ENCODE data around the gene GLCCI1. TPM values are rescaled to one million over a fixed set of nuclear protein-coding genes. Genes with fewer than 3 reads are reported as not detected.
A peak's percentile ranks its signal among the peaks of the same experiment; 100 is the strongest.

GLCCI1 gene
- 10 to 100 TPM; 27.9 to 29.6 TPM for total RNA-seq

DNA sequence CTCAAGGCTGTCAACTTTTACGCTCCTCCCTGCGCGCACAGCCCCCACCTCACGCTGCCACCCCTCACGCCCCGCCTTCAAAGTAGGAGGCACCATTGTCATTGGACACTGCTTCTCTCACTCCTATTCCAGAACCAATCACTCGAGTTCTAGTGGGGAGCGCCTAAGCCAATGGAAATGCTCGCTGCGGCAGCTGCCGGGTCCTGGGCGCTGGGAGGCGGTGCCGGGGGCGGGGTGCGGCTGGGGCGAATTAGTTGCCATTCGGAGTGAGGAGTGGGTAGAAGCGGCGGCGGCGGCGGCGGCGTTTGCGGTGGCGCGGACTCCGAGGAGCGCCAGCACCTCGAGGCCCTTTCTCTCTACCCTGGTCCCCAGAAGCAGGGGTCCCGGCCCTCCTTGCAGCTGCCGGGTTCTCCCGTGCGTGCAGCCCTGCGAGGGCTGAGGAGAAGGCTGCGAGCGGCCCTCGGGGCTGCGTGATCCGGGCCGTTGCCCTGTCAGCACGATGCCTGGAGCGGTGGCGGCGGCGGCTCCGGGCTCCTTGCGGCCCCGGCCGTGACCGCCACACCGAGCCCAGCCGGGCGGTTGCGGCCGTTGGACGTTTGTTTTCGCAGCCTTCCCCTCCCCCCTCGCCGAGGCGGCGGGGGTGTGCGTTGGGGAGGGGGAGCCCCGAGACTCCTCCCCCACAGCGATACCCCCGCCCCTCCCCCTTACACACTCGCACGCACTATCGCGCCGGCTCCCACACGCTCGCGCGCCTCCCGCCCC, at the start of gene GLCCI1:
Gene GLCCI1 (plus strand): TSS at position 253 of the 762 bp plus-strand sequence. CDS start 555 bp downstream, outside the sequence.
- H3K36me3 Mint-ChIP-seq (ENCODE audit: low read depth): no peaks in the 10 kb centered on the region
- peak within 1 kb of the TSS; percentile 95 for H3K27ac Mint-ChIP-seq
- CTCF ChIA-PET: interaction anchor here (1.3 to 1.5 kb wide), 3 partner anchors 21 to 210 kb away, joined by 3 to 4 read pairs (median 3); no protein-coding TSS in a partner anchor

DNA sequence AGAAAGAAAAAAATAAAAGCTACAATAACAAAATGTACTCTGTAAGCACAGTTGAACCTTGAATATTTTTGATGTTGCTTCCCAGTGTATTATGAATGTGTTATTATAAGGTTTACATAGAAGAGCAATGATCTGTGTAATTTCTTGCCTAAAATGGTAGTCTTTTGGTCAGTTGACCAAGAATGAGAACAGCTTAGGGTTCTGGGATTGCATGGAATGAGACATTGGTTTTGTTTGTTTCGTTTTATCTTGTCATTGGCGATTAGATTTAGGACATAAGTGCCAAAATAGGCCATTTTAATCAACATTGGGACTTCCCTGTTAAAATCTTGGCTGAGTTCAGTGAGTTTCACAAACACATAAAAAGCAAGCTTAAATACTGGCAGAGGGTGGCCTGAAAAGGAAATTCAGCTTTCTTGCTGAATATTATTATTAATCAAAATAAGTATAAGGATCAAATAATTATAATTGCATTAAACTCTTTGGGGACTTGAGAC, 49.1 kb upstream of the GLCCI1 start:
- POLR2A ChIA-PET: no interaction called here
- no peak for DNase-seq
- Mint-ChIP-seq H3K4me1 (peaks cover 31% of the 10 kb centered on the region), H3K36me3 (ENCODE audit: low read depth) (no peaks in the 10 kb centered on the region), H3K27ac (no peak overlapping the region), H3K27me3 (no peaks in the 10 kb centered on the region), H3K4me3 (no peak overlapping the region), H3K9me3 (peaks cover 7% of the 10 kb centered on the region)
- CTCF ChIA-PET: interaction anchor here (1.2 to 1.7 kb wide), 3 partner anchors 10 to 271 kb away, joined by 3 to 6 read pairs (median 5); no protein-coding TSS in a partner anchor

More for the DNA sequence above, at the start of gene GLCCI1:
- peak within 1 kb of the TSS; percentile 80 for H3K4me3 Mint-ChIP-seq
- peak; percentile 98 for DNase-seq
- POLR2A ChIA-PET: interaction anchor here (0.6 to 2.0 kb wide), 2 partner anchors 13 to 24 kb away, joined by 3 to 8 read pairs; no protein-coding TSS in a partner anchor
- H3K9me3 Mint-ChIP-seq: no peaks in the 10 kb centered on the region
- H3K4me1 Mint-ChIP-seq: peaks cover 24% of the 10 kb centered on the region
- H3K27me3 Mint-ChIP-seq: no peaks in the 10 kb centered on the region

DNA sequence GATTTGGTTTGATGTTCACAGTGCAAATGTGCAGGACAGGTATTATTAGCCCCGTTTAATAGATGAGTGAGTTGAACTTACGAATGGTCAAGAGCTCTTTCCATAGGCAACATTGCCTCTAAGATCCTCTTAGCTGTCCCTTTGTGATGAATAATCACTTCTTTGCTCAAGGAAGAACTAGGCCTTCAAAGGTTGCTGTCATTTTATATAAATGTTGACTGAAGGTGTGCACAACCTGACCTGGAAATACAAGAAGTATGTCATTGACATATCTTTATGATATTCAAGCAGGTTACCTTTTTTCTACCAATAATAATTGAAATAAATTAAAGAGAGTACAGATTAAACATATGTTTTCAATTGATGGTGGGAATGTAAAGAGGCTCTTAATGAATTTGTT, 48.5 kb upstream of the GLCCI1 start:
- POLR2A ChIA-PET: no interaction called here
- CTCF ChIA-PET: interaction anchor here (1.3 to 1.7 kb wide), 2 partner anchors 10 to 266 kb away, joined by 3 to 6 read pairs; no protein-coding TSS in a partner anchor
- Mint-ChIP-seq H3K36me3 (ENCODE audit: low read depth) (no peaks in the 10 kb centered on the region), H3K4me3 (no peak overlapping the region), H3K4me1 (peaks cover 35% of the 10 kb centered on the region), H3K9me3 (peaks cover 7% of the 10 kb centered on the region), H3K27me3 (no peaks in the 10 kb centered on the region), H3K27ac (no peak overlapping the region)
- DNase-seq: no peak

DNA sequence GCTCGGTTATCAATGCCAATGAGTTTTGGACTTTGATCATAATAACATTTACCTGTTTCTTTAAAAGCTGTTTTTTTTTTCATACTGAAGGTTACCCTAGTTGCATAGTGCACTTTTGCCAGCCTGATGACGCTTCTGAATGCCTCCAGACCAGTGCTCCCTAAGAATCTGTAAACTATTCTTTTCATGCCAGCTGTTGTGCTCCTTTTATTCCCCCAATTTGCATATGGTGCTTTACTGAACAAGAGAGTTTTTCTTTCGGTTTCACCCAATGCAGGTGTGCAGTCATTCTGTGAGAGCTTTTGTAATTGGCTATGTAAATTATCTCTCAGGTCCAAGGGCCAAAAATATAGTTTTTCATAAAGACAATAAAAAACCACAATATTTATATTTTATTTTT, 48.1 kb upstream of the GLCCI1 start:
- ChIA-PET CTCF (interaction anchor here (0.7 to 1.3 kb wide), 2 partner anchors 138 to 265 kb away, joined by 3 read pairs; no protein-coding TSS in a partner anchor), POLR2A (no interaction called here)
- H3K4me3 Mint-ChIP-seq: no peak overlapping the region
- peaks cover 7% of the 10 kb centered on the region for H3K9me3 Mint-ChIP-seq
- no peaks in the 10 kb centered on the region for H3K27me3 Mint-ChIP-seq
- peaks cover 35% of the 10 kb centered on the region for H3K4me1 Mint-ChIP-seq
- peak; percentile 29 for DNase-seq
- H3K36me3 Mint-ChIP-seq (ENCODE audit: low read depth): no peaks in the 10 kb centered on the region
- H3K27ac Mint-ChIP-seq: peak overlapping the region; percentile 20

DNA sequence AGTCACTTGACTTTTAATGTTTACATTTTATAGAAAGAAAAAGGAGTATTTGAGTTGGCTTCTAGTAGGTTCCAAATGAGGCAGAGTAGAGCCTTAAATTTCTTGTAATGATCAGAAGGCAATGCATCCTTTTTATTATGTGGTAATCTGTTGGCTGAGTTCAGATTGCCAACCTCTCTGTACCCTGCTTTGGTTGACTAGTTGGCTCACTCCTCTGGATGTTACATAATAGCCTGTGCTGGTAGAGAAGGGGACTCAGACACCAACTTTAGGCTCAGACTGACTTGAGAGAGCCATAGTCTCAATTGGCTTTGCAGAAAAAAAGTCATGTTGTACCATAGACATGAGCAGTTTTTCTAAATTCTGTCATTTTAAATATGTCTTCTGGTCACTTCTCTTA, 46.8 kb upstream of the GLCCI1 start:
- Mint-ChIP-seq H3K36me3 (ENCODE audit: low read depth) (no peaks in the 10 kb centered on the region), H3K4me3 (no peak overlapping the region), H3K27ac (no peak overlapping the region), H3K9me3 (peaks cover 2% of the 10 kb centered on the region), H3K27me3 (no peaks in the 10 kb centered on the region), H3K4me1 (peaks cover 35% of the 10 kb centered on the region)
- ChIA-PET CTCF (interaction anchor here (0.9 kb wide), 1 partner anchor 52 kb away, joined by 3 read pairs; no protein-coding TSS in a partner anchor), POLR2A (no interaction called here)
- no peak for DNase-seq

DNA sequence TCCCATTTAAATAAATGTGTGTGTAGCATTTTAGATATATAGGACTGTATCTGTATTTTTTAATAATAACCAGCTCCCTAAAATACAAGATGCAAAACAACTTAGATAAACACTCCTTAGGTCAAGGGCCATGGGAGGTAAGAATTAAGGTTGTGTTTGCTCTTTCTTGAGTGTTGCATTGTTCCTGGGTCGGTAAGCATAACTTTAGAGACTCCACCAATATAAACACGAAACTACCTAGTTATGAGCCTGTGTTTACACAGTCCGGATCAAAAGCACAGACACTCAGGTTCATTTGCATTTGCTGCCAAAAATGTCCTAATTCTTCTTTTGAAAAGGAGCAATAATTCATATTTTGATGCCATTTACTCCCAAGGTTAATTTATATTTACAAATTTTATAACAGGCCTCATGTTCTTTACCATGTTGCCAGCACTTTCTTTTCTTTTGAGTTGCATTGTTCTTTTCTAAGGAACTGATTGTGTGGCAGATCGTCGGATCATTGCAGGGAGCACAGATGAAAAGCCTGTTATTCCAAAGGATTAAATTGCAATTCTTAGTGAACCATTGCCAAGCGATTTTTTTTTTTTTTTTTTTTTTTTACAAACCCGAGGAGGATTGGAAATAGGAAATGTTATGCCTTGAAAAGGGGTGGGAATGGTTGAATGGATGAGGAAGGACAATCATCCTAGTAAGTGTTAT, 45.8 kb upstream of the GLCCI1 start:
- Mint-ChIP-seq H3K4me1 (peaks cover 35% of the 10 kb centered on the region), H3K36me3 (ENCODE audit: low read depth) (no peaks in the 10 kb centered on the region)

DNA sequence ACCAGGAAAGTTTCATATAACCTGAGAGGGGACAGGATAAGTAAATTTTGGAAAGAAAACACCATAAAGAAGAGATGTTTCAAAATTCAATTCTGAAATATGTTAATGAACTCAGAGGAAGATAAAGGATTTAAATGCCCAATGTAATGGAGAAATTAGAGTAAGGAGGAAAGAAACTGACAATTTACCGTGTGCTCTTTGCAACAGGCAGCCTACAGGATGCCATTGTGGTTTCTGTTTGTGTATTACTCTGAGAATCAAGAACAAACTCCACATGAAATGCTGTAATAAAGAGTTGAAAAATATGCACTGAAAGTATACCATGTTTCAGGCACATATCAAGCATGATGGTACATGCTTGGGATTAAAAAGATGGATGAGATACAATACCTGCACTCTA, 44.8 kb upstream of the GLCCI1 start:
- POLR2A ChIA-PET: no interaction called here
- Mint-ChIP-seq H3K9me3 (peaks cover 2% of the 10 kb centered on the region), H3K4me1 (peaks cover 35% of the 10 kb centered on the region), H3K36me3 (ENCODE audit: low read depth) (no peaks in the 10 kb centered on the region), H3K27me3 (no peaks in the 10 kb centered on the region), H3K4me3 (no peak overlapping the region), H3K27ac (no peak overlapping the region)
- CTCF ChIA-PET: no interaction called here
- DNase-seq: no peak

More for the DNA sequence above, 45.8 kb upstream of the GLCCI1 start:
- Mint-ChIP-seq H3K9me3 (peaks cover 2% of the 10 kb centered on the region), H3K27me3 (no peaks in the 10 kb centered on the region), H3K4me3 (no peak overlapping the region), H3K27ac (no peak overlapping the region)
- POLR2A ChIA-PET: no interaction called here
- CTCF ChIA-PET: interaction anchor here (0.9 kb wide), 1 partner anchor 51 kb away, joined by 3 read pairs; no protein-coding TSS in a partner anchor
- DNase-seq: no peak

DNA sequence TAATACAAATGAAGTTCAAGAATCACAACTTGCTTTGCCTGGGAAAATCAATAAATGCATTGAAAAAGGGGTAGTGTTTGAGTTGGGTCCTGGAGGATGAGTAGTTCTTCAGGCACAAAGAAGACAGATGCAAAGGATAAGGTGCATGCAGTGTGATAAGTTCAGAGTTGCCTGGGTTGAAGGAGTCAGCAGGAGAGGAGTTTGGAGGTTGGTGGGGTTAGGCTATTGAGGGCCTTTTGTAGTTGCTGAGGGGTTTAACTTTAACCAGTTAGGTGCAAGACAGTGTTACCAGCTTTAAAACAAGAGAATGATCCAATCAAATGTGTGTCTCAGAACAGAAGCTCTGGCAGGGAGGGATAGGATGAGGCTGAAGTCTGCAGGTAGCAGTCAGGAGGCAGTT, 44.3 kb upstream of the GLCCI1 start:
- no peak for DNase-seq
- Mint-ChIP-seq H3K4me3 (no peak overlapping the region), H3K36me3 (ENCODE audit: low read depth) (no peaks in the 10 kb centered on the region), H3K9me3 (peaks cover 2% of the 10 kb centered on the region), H3K4me1 (peaks cover 35% of the 10 kb centered on the region), H3K27me3 (no peaks in the 10 kb centered on the region), H3K27ac (no peak overlapping the region)
- ChIA-PET CTCF (no interaction called here), POLR2A (no interaction called here)

DNA sequence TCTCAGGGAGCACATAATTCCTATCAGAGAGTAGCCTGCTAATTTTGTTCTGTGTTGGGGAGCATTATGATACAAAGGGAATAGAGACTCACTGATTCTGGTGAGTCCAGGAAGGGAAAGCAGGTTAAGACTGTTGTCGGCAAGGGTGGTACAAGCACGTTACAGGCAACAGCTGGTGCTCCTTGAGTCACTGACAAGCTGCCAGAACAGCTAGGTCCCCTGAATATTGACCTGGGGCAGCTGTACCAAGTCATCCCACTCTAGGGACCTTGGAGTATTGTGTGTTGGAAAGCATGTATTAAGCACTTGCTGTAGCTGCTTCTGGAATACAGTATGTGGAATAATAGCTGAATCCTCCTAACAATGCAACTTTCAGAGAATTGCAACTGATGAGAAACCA, 37.0 kb upstream of the GLCCI1 start:
- no peaks in the 10 kb centered on the region for H3K36me3 Mint-ChIP-seq (ENCODE audit: low read depth)
- DNase-seq: no peak
- H3K4me3 Mint-ChIP-seq: no peak overlapping the region
- H3K4me1 Mint-ChIP-seq: peaks cover 18% of the 10 kb centered on the region
- POLR2A ChIA-PET: no interaction called here
- no peak overlapping the region for H3K27ac Mint-ChIP-seq
- H3K27me3 Mint-ChIP-seq: no peaks in the 10 kb centered on the region
- CTCF ChIA-PET: no interaction called here
- no peaks in the 10 kb centered on the region for H3K9me3 Mint-ChIP-seq

DNA sequence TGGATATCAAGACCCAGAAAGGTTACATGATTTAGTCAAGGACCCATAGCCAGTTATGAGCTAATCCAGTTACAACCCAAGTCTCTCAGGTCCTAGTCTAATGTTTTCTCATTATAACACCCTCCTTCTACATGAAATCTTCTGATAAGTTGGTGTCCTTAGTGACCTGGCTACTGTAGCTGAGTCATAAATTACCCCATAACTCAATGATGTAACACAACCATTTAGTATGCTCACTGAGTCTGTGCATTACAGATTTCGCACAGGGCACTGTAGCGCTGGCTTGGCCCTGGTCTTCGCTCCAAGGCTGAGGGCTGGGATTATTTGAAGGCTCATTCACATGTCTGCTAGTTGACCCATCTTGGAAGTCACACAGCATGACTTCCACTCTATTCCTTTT, 36.0 kb upstream of the GLCCI1 start:
- H3K4me1 Mint-ChIP-seq: peaks cover 18% of the 10 kb centered on the region
- H3K36me3 Mint-ChIP-seq (ENCODE audit: low read depth): no peaks in the 10 kb centered on the region
- POLR2A ChIA-PET: no interaction called here
- H3K4me3 Mint-ChIP-seq: no peak overlapping the region
- no peak overlapping the region for H3K27ac Mint-ChIP-seq
- CTCF ChIA-PET: interaction anchor here (0.9 kb wide), 1 partner anchor 108 kb away, joined by 3 read pairs; no protein-coding TSS in a partner anchor
- no peaks in the 10 kb centered on the region for H3K9me3 Mint-ChIP-seq
- DNase-seq: no peak
- no peaks in the 10 kb centered on the region for H3K27me3 Mint-ChIP-seq

DNA sequence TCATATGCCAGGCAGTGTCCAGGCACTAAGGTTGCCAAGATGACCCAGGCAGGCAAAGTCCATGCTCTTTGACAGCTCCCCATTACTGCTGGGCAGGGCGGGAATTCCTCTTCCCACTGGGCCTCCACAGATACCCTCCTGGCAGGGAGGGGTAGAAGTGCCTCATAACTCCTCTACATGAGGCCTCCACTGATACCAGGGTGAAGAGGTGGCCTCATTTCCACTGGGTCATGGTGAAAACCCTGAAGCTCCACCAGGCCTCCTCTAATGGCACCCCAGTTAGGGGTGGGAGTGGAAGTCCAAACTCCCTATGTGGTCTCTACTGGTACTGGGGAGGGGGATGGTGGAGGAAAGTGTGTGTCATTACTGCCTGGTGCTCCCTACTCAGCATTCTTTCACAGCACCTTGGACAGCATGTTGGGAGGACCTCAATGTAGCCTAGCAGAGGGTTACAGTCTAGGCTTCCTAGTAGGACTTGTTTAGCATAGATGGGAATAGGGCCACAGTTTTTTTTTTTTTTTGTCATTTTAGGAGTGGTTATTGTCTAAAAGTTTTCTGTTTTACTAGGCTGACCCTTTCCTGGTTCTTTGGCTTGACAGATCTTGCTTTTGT, 34.6 kb upstream of the GLCCI1 start:
- POLR2A ChIA-PET: no interaction called here
- DNase-seq: no peak
- H3K27ac Mint-ChIP-seq: no peak overlapping the region
- no peaks in the 10 kb centered on the region for H3K36me3 Mint-ChIP-seq (ENCODE audit: low read depth)
- CTCF ChIA-PET: interaction anchor here (0.8 to 1.2 kb wide), 2 partner anchors 10 to 19 kb away, joined by 3 read pairs; no protein-coding TSS in a partner anchor
- peaks cover 19% of the 10 kb centered on the region for H3K4me1 Mint-ChIP-seq
- H3K4me3 Mint-ChIP-seq: no peak overlapping the region
- H3K27me3 Mint-ChIP-seq: no peaks in the 10 kb centered on the region
- H3K9me3 Mint-ChIP-seq: no peaks in the 10 kb centered on the region

DNA sequence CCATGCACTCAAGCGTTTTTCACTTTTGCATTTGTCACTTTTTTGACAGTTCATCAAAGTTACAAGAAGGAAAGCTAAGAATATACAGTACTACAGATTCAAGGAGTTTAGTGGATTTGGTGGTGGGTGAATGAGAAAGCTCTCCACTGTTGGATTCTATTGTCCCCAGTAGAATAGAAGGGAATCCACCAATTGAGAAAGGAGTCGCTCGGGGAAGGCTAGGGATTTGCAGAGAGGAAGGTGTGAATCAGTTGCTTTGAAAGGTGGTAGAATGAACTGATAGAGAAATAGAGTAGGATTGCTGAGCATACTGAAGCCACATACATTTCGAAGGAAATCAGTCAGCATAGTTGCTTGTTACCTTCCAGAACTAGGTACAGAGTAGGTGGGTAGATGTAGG, 33.7 kb upstream of the GLCCI1 start:
- Mint-ChIP-seq H3K27me3 (no peaks in the 10 kb centered on the region), H3K9me3 (no peaks in the 10 kb centered on the region), H3K4me3 (no peak overlapping the region), H3K27ac (no peak overlapping the region), H3K36me3 (ENCODE audit: low read depth) (no peaks in the 10 kb centered on the region), H3K4me1 (peaks cover 19% of the 10 kb centered on the region)
- ChIA-PET CTCF (interaction anchor here (0.8 to 1.2 kb wide), 3 partner anchors 9 to 31 kb away, joined by 3 read pairs; no protein-coding TSS in a partner anchor), POLR2A (no interaction called here)
- DNase-seq: no peak

All from activated CD4-positive, alpha-beta T cell treated with anti-CD3 and anti-CD28 coated beads, Interleukin-2, amount 10 ng/mL, durations not matched to agents 7 days and 5 days (primary cell).